HCT116 (cell line): Measurements from ENCODE around the gene SLC37A4. TPM values are rescaled to one million over a fixed set of nuclear protein-coding genes. Genes with fewer than 3 reads are reported as not detected.

Experiments used
- ATAC-seq: fragments of 200-7000 bp; cut with Tn5 transposase; 2 replicates; pipeline ENCODE4 v1.9.1; 2020; ENCODE audit warnings: mild to moderate bottlenecking, moderate library complexity
- BruUV-seq: library from RNA; stranded (reverse); fragments of 400-500 nt; replicated peaks from 2 replicates; lab custom pipeline; 2021; lab: Mats Ljungman, UMichigan
- CTCF ChIA-PET: fragments of 300-600 bp; sonication (Branson Sonifier 250); formaldehyde crosslinking; loops from one replicate; lab custom pipeline; 2021; ENCODE audit warnings: antibody characterized with exemption; lab: Charles Lee
- POLR2A ChIA-PET: fragments of 300-600, 350-600 bp; sonication (Branson Sonifier 250); formaldehyde crosslinking; loops from one replicate; lab custom pipeline; 2021; ENCODE audit warnings: antibody characterized with exemption; lab: Charles Lee
- RAD21 ChIA-PET, 2 experiments: fragments of 300-600 bp; sonication (Branson Sonifier 250); formaldehyde crosslinking; loops; one replicate each; lab custom pipeline; 2023; ENCODE audit warnings: low total read pairs in 2 of 2; ENCODE audit not compliant: uncharacterized antibody in 2 of 2, unreplicated experiment in 2 of 2, low non-redundant PET in 1 of 2; lab: Charles Lee
- DNase-seq: peaks from one replicate; pipeline ENCODE4 v3.0.0-alpha.2; 2010; ENCODE audit warnings: low read depth, low spot score
- H2AFZ ChIP-seq: fragments of 200-600 bp; shearing (Covaris generic), sonication (generic); 2 replicates; pipeline ENCODE4 v1.6.1; 2017; ENCODE audit warnings: low read depth, mixed run types, mixed read lengths, antibody characterized with exemption, low read length; ENCODE audit not compliant: poor library complexity, severe bottlenecking
- H3K27ac ChIP-seq: 2 replicates; pipeline ENCODE4 v1.5.1; 2012; ENCODE audit warnings: low read depth, low read length
- H3K27me3 ChIP-seq: fragments of 200-600 bp; sonication (generic); 2 replicates; pipeline ENCODE4 v1.6.1; 2016; ENCODE audit warnings: mixed run types, low read length, mixed read lengths; ENCODE audit not compliant: insufficient read depth
- H3K36me3 ChIP-seq, 2 experiments: fragments of 200-500 bp in 1 of 2; fragments of 200-600 bp in 1 of 2; sonication (Bioruptor generic) in 1 of 2; sonication (generic) in 1 of 2; 2 replicates each; pipeline versions ENCODE4 v1.5.1 to v1.6.1; 2014 to 2016; ENCODE audit warnings: low read length in 2 of 2, inconsistent platforms in 1 of 2, mixed read lengths in 1 of 2, mixed run types in 1 of 2; ENCODE audit not compliant: insufficient read depth in 2 of 2, control insufficient read depth in 1 of 2
- H3K4me1 ChIP-seq, 2 experiments: fragments of 200-600 bp in 1 of 2; sonication (generic) in 1 of 2; 2 replicates each; pipeline versions ENCODE4 v1.5.1 to v1.6.1; 2012 to 2017; ENCODE audit warnings: low read length in 2 of 2, inconsistent platforms in 1 of 2, mild to moderate bottlenecking in 1 of 2, mixed read lengths in 1 of 2, mixed run types in 1 of 2, moderate library complexity in 1 of 2; ENCODE audit not compliant: insufficient read depth in 2 of 2, control insufficient read depth in 1 of 2
- H3K4me2 ChIP-seq: fragments of 200-600 bp; sonication (generic); 2 replicates; pipeline ENCODE4 v1.6.1; 2017; ENCODE audit warnings: mixed run types, low read length, mixed read lengths
- H3K4me3 ChIP-seq, 2 experiments: fragments of 200-600 bp in 1 of 2; sonication (generic) in 1 of 2; replicated peaks in 1 of 2; 2 replicates each; pipeline ENCODE4 v1.5.1; 2011 to 2016; ENCODE audit warnings: low read length in 2 of 2, control low read depth in 1 of 2, low read depth in 1 of 2, mild to moderate bottlenecking in 1 of 2, mixed read lengths in 1 of 2, mixed run types in 1 of 2
- H3K79me2 ChIP-seq: fragments of 200-600 bp; sonication (generic); 2 replicates; pipeline ENCODE4 v1.6.1; 2017; ENCODE audit warnings: mild to moderate bottlenecking, mixed run types, low read length, moderate library complexity, mixed read lengths; ENCODE audit not compliant: insufficient read depth
- H3K9ac ChIP-seq: fragments of 200-600 bp; sonication (generic); 2 replicates; pipeline ENCODE4 v1.6.1; 2016; ENCODE audit warnings: low read length, mixed read lengths
- H3K9me2 ChIP-seq: fragments of 200-600 bp; sonication (generic), shearing (Covaris generic); 2 replicates; pipeline ENCODE4 v1.6.1; 2017; ENCODE audit warnings: mixed run types, mild to moderate bottlenecking, moderate library complexity; ENCODE audit not compliant: insufficient read depth
- H3K9me3 ChIP-seq, 2 experiments: fragments of 200-500 bp in 1 of 2; fragments of 200-600 bp in 1 of 2; sonication (Bioruptor generic) in 1 of 2; sonication (generic) in 1 of 2; 2 replicates each; pipeline ENCODE4 v1.6.1; 2014 to 2017; ENCODE audit warnings: low read length in 2 of 2, mixed read lengths in 2 of 2, inconsistent platforms in 1 of 2, low read depth in 1 of 2, mild to moderate bottlenecking in 1 of 2, mixed run types in 1 of 2, moderate library complexity in 1 of 2; ENCODE audit not compliant: control insufficient read depth in 1 of 2, insufficient read depth in 1 of 2
- H4K20me1 ChIP-seq: fragments of 200-600 bp; sonication (generic), shearing (Covaris generic); 2 replicates; pipeline ENCODE4 v1.6.1; 2017; ENCODE audit warnings: mixed run types, mild to moderate bottlenecking, moderate library complexity; ENCODE audit not compliant: insufficient read depth
- CBX3 ChIP-seq: IDR thresholded peaks from 2 replicates; pipeline ENCODE4 v1.6.1; 2012; ENCODE audit warnings: low read depth
- EGR1 ChIP-seq: IDR thresholded peaks from 2 replicates; pipeline ENCODE4 v1.6.1; 2012; ENCODE audit warnings: low read depth
- FOSL1 ChIP-seq: IDR thresholded peaks from 2 replicates; pipeline ENCODE4 v1.6.1; 2012; ENCODE audit warnings: low read depth
- POLR2A ChIP-seq: IDR thresholded peaks from 2 replicates; pipeline ENCODE4 v1.7.0; 2011; ENCODE audit warnings: borderline replicate concordance; ENCODE audit not compliant: insufficient read depth, insufficient read length; ENCODE audit errors: extremely low read depth
- POLR2AphosphoS5 ChIP-seq: IDR thresholded peaks from 2 replicates; pipeline ENCODE4 v1.6.1; 2011; ENCODE audit warnings: mild to moderate bottlenecking, low read depth, low read length, moderate library complexity
- SIN3A ChIP-seq: IDR thresholded peaks from 2 replicates; pipeline ENCODE4 v1.6.1; 2012; ENCODE audit warnings: low read depth
- SRF ChIP-seq: IDR thresholded peaks from 2 replicates; pipeline ENCODE4 v1.6.1; 2012; ENCODE audit warnings: low read depth
- TCF7L2 ChIP-seq: IDR thresholded peaks from 2 replicates; pipeline ENCODE4 v1.7.0; 2011; ENCODE audit warnings: borderline replicate concordance, inconsistent platforms; ENCODE audit not compliant: insufficient read depth, insufficient read length; ENCODE audit errors: extremely low read depth
- YY1 ChIP-seq: IDR thresholded peaks from 2 replicates; pipeline ENCODE4 v1.6.1; 2011; ENCODE audit warnings: low read length, low read depth, moderate library complexity, mild to moderate bottlenecking; ENCODE audit not compliant: insufficient replicate concordance; ENCODE audit errors: extremely low read depth
- ZBTB33 ChIP-seq: IDR thresholded peaks from 2 replicates; pipeline ENCODE4 v1.6.1; 2011; ENCODE audit warnings: mild to moderate bottlenecking, low read length, moderate library complexity; ENCODE audit not compliant: insufficient replicate concordance; ENCODE audit errors: extremely low read depth
- ZNF274 ChIP-seq: fragments of 200-500 bp; sonication (Bioruptor generic); IDR thresholded peaks from 2 replicates; pipeline ENCODE4 v1.6.1; 2014; ENCODE audit warnings: mild to moderate bottlenecking, low read depth, low read length, inconsistent platforms
- intact Hi-C: fragments of 100-400 bp; cut with micrococcal nuclease; formaldehyde crosslinking; loops from 2 replicates; pipeline ENCODE4 v1.10.0; 2022
- total RNA-seq: library from RNA; stranded (reverse); gene quantifications from one replicate; pipeline ENCODE4 v1.2.1, GENCODE V29; 2021; ENCODE audit not compliant: unreplicated experiment

The SLC37A4 gene
- total RNA-seq, 1 experiment from 2014 or later: 49.8 TPM

- Histone ChIP-seq H3K9ac (no peak overlapping the region), H3K27ac (no peak overlapping the region; the same call in 1 of the 2 replicates), H3K9me2 (no peaks in the 10 kb centered on the region), H3K27me3 (no peaks in the 10 kb centered on the region), H3K4me3 (no peak overlapping the region), H3K79me2 (peaks cover 19% of the 10 kb centered on the region), H2AFZ (no peak overlapping the region), H3K36me3 (peaks cover 54 to 60% of the 10 kb centered on the region in 2 experiments; a peak in 3 of 4 replicates), H3K9me3 (no peaks in the 10 kb centered on the region), H3K4me1 (peaks cover 0 to 9% of the 10 kb centered on the region in 2 experiments; a peak in 3 of 4 replicates), H3K4me2 (no peak overlapping the region), H4K20me1 (no peaks in the 10 kb centered on the region)
- TSS peak; percentile 0 for BruUV-seq
- DNase-seq (no peak), ATAC-seq (no peak)
- TF ChIP-seq FOSL1: no peak
- no peak for TF ChIP-seq ZBTB33
- no peak for TF ChIP-seq ZNF274
- no peak for TF ChIP-seq SIN3A
- TF ChIP-seq EGR1: no peak
- no peak for TF ChIP-seq CBX3
- TF ChIP-seq TCF7L2: no peak
- TF ChIP-seq SRF: no peak
- no peak for TF ChIP-seq POLR2A
- no peak for TF ChIP-seq POLR2AphosphoS5
- no peak for TF ChIP-seq YY1
- ChIA-PET RAD21 (no interaction called here), POLR2A (no interaction called here), CTCF (no interaction called here)
- intact Hi-C loops: no loop called here
These were observed 21.6 kb upstream of the SLC37A4 start for GRCh38 chr11:119052163-119052814.
